ENCODE measurements around the gene MAPK10. TPM values are rescaled to one million over a fixed set of nuclear protein-coding genes. Genes with fewer than 3 reads are reported as not detected.

MAPK10 gene
- total RNA-seq, 1 experiment from 2014 or later = 0.44 TPM

GRCh38 chr4:86247906-86248305 lies 111.9 kb downstream of the MAPK10 start:
- ATAC-seq (no peak), DNase-seq (no peak)
- Histone ChIP-seq H2AFZ (ENCODE audit: low read length) (no peak overlapping the region), H3K27ac (ENCODE audit: low read length) (no peak overlapping the region), H3K27me3 (ENCODE audit: low read length) (no peaks in the 10 kb centered on the region), H3K4me2 (ENCODE audit: low read length) (no peak overlapping the region), H3K79me2 (ENCODE audit: low read length) (no peaks in the 10 kb centered on the region), H3K9me2 (replicated peaks; ENCODE audit: low read length) (no peaks in the 10 kb centered on the region), H3K4me1 (ENCODE audit: insufficient read depth, low read length) (no peaks in the 10 kb centered on the region), H3F3A (ENCODE audit: low read length, unreplicated experiment) (no peaks in the 10 kb centered on the region), H4K20me1 (ENCODE audit: low read length) (no peaks in the 10 kb centered on the region), H3K4me3 (ENCODE audit: low read length) (no peak overlapping the region), H3K36me3 (ENCODE audit: low read depth, low read length) (no peaks in the 10 kb centered on the region), H3K9me3 (ENCODE audit: low read length) (no peaks in the 10 kb centered on the region), H3K9ac (ENCODE audit: low read length) (no peak overlapping the region)
- intact Hi-C loops (cut with micrococcal nuclease) = no loop called here
- no TSS peak for BruUV-seq (replicated peaks)
- ChIA-PET POLR2A (ENCODE audit: unreplicated experiment) (no interaction called here), CTCF (interaction anchor here (0.6 kb wide), 1 partner anchor 44 kb away, joined by 3 read pairs; no protein-coding TSS in a partner anchor)
- TF ChIP-seq EZH2 (IDR thresholded peaks at IDR 0.05; ENCODE audit: low read length, unreplicated experiment) = no peak
- no peak for TF ChIP-seq EZH2phosphoT487 (IDR thresholded peaks at IDR 0.05; ENCODE audit: borderline replicate concordance, low read length)
- TF ChIP-seq CTCF (conservative IDR thresholded peaks at IDR 0.05; ENCODE audit: low read depth, low read length) = no peak

GRCh38 chr4:86247320-86247719 lies 112.5 kb downstream of the MAPK10 start:
- no peak overlapping the region for H3K9ac ChIP-seq (ENCODE audit: low read length)
- H4K20me1 ChIP-seq (ENCODE audit: low read length) = no peaks in the 10 kb centered on the region
- no peak overlapping the region for H3K4me3 ChIP-seq (ENCODE audit: low read length)
- H3K27ac ChIP-seq (ENCODE audit: low read length) = no peak overlapping the region
- no peak for ATAC-seq
- H3K36me3 ChIP-seq (ENCODE audit: low read depth, low read length) = no peaks in the 10 kb centered on the region
- no peak for TF ChIP-seq CTCF (conservative IDR thresholded peaks at IDR 0.05; ENCODE audit: low read depth, low read length)
- no peak for TF ChIP-seq EZH2 (IDR thresholded peaks at IDR 0.05; ENCODE audit: low read length, unreplicated experiment)
- no peak for TF ChIP-seq EZH2phosphoT487 (IDR thresholded peaks at IDR 0.05; ENCODE audit: borderline replicate concordance, low read length)
- no peak overlapping the region for H2AFZ ChIP-seq (ENCODE audit: low read length)
- no peaks in the 10 kb centered on the region for H3K9me3 ChIP-seq (ENCODE audit: low read length)
- no peaks in the 10 kb centered on the region for H3K27me3 ChIP-seq (ENCODE audit: low read length)
- DNase-seq = no peak
- H3F3A ChIP-seq (ENCODE audit: low read length, unreplicated experiment) = no peaks in the 10 kb centered on the region
- intact Hi-C loops (cut with micrococcal nuclease) = no loop called here
- ChIA-PET POLR2A (ENCODE audit: unreplicated experiment) (no interaction called here), CTCF (no interaction called here)
- H3K79me2 ChIP-seq (ENCODE audit: low read length) = no peaks in the 10 kb centered on the region
- no peaks in the 10 kb centered on the region for H3K4me1 ChIP-seq (ENCODE audit: insufficient read depth, low read length)
- no TSS peak for BruUV-seq (replicated peaks)
- H3K4me2 ChIP-seq (ENCODE audit: low read length) = no peak overlapping the region
- H3K9me2 ChIP-seq (replicated peaks; ENCODE audit: low read length) = no peaks in the 10 kb centered on the region

- TF ChIP-seq CTCF (conservative IDR thresholded peaks at IDR 0.05; ENCODE audit: low read depth, low read length) = no peak
- no peak for TF ChIP-seq EZH2 (IDR thresholded peaks at IDR 0.05; ENCODE audit: low read length, unreplicated experiment)
- TF ChIP-seq EZH2phosphoT487 (IDR thresholded peaks at IDR 0.05; ENCODE audit: borderline replicate concordance, low read length) = no peak
- Histone ChIP-seq H3K9me3 (ENCODE audit: low read length) (no peaks in the 10 kb centered on the region), H3K4me1 (ENCODE audit: insufficient read depth, low read length) (no peaks in the 10 kb centered on the region), H3K9me2 (replicated peaks; ENCODE audit: low read length) (no peaks in the 10 kb centered on the region), H3F3A (ENCODE audit: low read length, unreplicated experiment) (no peaks in the 10 kb centered on the region), H3K79me2 (ENCODE audit: low read length) (no peaks in the 10 kb centered on the region), H3K36me3 (ENCODE audit: low read depth, low read length) (no peaks in the 10 kb centered on the region), H3K9ac (ENCODE audit: low read length) (no peak overlapping the region), H3K4me3 (ENCODE audit: low read length) (no peak overlapping the region), H3K27ac (ENCODE audit: low read length) (no peak overlapping the region), H2AFZ (ENCODE audit: low read length) (no peak overlapping the region), H3K4me2 (ENCODE audit: low read length) (no peak overlapping the region), H3K27me3 (ENCODE audit: low read length) (no peaks in the 10 kb centered on the region), H4K20me1 (ENCODE audit: low read length) (no peaks in the 10 kb centered on the region)
- CTCF ChIA-PET = no interaction called here
- no TSS peak for BruUV-seq (replicated peaks)
- intact Hi-C loops (cut with micrococcal nuclease) = no loop called here
- POLR2A ChIA-PET (ENCODE audit: unreplicated experiment) = no interaction called here
- peak; percentile 7 for DNase-seq
- no peak for ATAC-seq
Measured at GRCh38 chr4:86243750-86244149, 116.1 kb downstream of the MAPK10 start.

All from PC-3 (cell line).